H9 (cell line): ENCODE results near the gene PRR7. TPM values are rescaled to one million over a fixed set of nuclear protein-coding genes. Genes with fewer than 3 reads are reported as not detected.

Experiments used
- DNase-seq: peaks from one replicate; pipeline ENCODE4 v3.0.0-alpha.2; 2017
- H2AFZ ChIP-seq: one replicate; pipeline ENCODE4 v1.6.1; 2013; ENCODE audit warnings: mild to moderate bottlenecking, low read length, control low read depth, moderate library complexity
- H2AK5ac ChIP-seq: 2 replicates; pipeline ENCODE4 v1.6.1; 2013; ENCODE audit warnings: low read length, control low read depth, mixed read lengths; ENCODE audit not compliant: insufficient read length
- H2BK120ac ChIP-seq: one replicate; pipeline ENCODE4 v1.6.1; 2013; ENCODE audit warnings: low read depth, mild to moderate bottlenecking, low read length, control low read depth, inconsistent platforms; ENCODE audit not compliant: poor library complexity, severe bottlenecking
- H2BK12ac ChIP-seq: 2 replicates; pipeline ENCODE4 v1.6.1; 2013; ENCODE audit warnings: low read length, control low read depth, mixed read lengths, low read depth; ENCODE audit not compliant: insufficient read length
- H2BK15ac ChIP-seq: 2 replicates; pipeline ENCODE4 v1.6.1; 2013; ENCODE audit warnings: low read depth, low read length, control low read depth
- H2BK20ac ChIP-seq: one replicate; pipeline ENCODE4 v1.6.1; 2013; ENCODE audit warnings: low read depth, mild to moderate bottlenecking, low read length, control low read depth, inconsistent platforms; ENCODE audit not compliant: poor library complexity, severe bottlenecking
- H2BK5ac ChIP-seq: 2 replicates; pipeline ENCODE4 v1.6.1; 2013; ENCODE audit warnings: low read length, control low read depth, mixed read lengths; ENCODE audit not compliant: insufficient read length
- H3K14ac ChIP-seq: 2 replicates; pipeline ENCODE4 v1.6.1; 2013; ENCODE audit warnings: low read length, control low read depth; ENCODE audit not compliant: insufficient read depth
- H3K18ac ChIP-seq: 2 replicates; pipeline ENCODE4 v1.6.1; 2013; ENCODE audit warnings: low read depth, mild to moderate bottlenecking, mixed read lengths, low read length, control low read depth; ENCODE audit not compliant: insufficient read length
- H3K23ac ChIP-seq: 2 replicates; pipeline ENCODE4 v1.6.1; 2013; ENCODE audit warnings: low read length, control low read depth, mixed read lengths, low read depth; ENCODE audit not compliant: insufficient read length
- H3K23me2 ChIP-seq: 2 replicates; pipeline ENCODE4 v1.6.1; 2013; ENCODE audit warnings: low read depth, mild to moderate bottlenecking, mixed read lengths, low read length, control low read depth; ENCODE audit not compliant: insufficient read length, poor library complexity, severe bottlenecking
- H3K27ac ChIP-seq: 2 replicates; pipeline ENCODE4 v1.5.1; 2013; ENCODE audit warnings: low read length, control low read depth, mixed read lengths, low read depth; ENCODE audit not compliant: insufficient read length
- H3K27me3 ChIP-seq: 2 replicates; pipeline ENCODE4 v1.6.1; 2013; ENCODE audit warnings: low read length, control low read depth, inconsistent platforms; ENCODE audit not compliant: insufficient read depth
- H3K4ac ChIP-seq: 2 replicates; pipeline ENCODE4 v1.6.1; 2013; ENCODE audit warnings: low read depth, mild to moderate bottlenecking, control low read depth, inconsistent platforms, low read length, moderate library complexity
- H3K4me1 ChIP-seq: 2 replicates; pipeline ENCODE4 v1.6.1; 2013; ENCODE audit warnings: low read length, control low read depth, inconsistent platforms; ENCODE audit not compliant: insufficient read depth
- H3K4me2 ChIP-seq: 2 replicates; pipeline ENCODE4 v1.6.1; 2013; ENCODE audit warnings: low read length, control low read depth, mixed read lengths; ENCODE audit not compliant: insufficient read length, insufficient read depth
- H3K56ac ChIP-seq: 2 replicates; pipeline ENCODE4 v1.6.1; 2013; ENCODE audit warnings: low read depth, mild to moderate bottlenecking, mixed read lengths, low read length, control low read depth; ENCODE audit not compliant: insufficient read length
- H3K79me1 ChIP-seq: 2 replicates; pipeline ENCODE4 v1.6.1; 2013; ENCODE audit warnings: low read depth, mild to moderate bottlenecking, moderate library complexity, low read length, control low read depth, inconsistent platforms; ENCODE audit not compliant: insufficient read depth, poor library complexity, severe bottlenecking
- H3K79me2 ChIP-seq: 2 replicates; pipeline ENCODE4 v1.6.1; 2013; ENCODE audit warnings: low read length, control low read depth, inconsistent platforms; ENCODE audit not compliant: insufficient read depth
- H3K9ac ChIP-seq: 2 replicates; pipeline ENCODE4 v1.6.1; 2013; ENCODE audit warnings: low read length, control low read depth, mixed read lengths; ENCODE audit not compliant: insufficient read length; ENCODE audit errors: extremely low read depth
- H3K9me3 ChIP-seq: one replicate; pipeline ENCODE4 v1.6.1; 2013; ENCODE audit warnings: low read depth, low read length, inconsistent platforms; ENCODE audit not compliant: control insufficient read depth
- H3T11ph ChIP-seq: one replicate; pipeline ENCODE4 v1.6.1; 2013; ENCODE audit warnings: mild to moderate bottlenecking, low read length, control low read depth, inconsistent platforms
- H4K20me1 ChIP-seq: one replicate; pipeline ENCODE4 v1.6.1; 2013; ENCODE audit not compliant: control insufficient read depth, insufficient read length, insufficient read depth
- H4K5ac ChIP-seq: 2 replicates; pipeline ENCODE4 v1.6.1; 2013; ENCODE audit warnings: low read depth, mild to moderate bottlenecking, mixed read lengths, low read length, control low read depth; ENCODE audit not compliant: insufficient read length
- H4K8ac ChIP-seq: replicated peaks from 2 replicates; pipeline ENCODE4 v1.6.1; 2013; ENCODE audit warnings: low read length, control low read depth, mixed read lengths, low read depth; ENCODE audit not compliant: insufficient read length
- H4K91ac ChIP-seq: 2 replicates; pipeline ENCODE4 v1.6.1; 2013; ENCODE audit warnings: low read depth, mild to moderate bottlenecking, moderate library complexity, mixed read lengths, low read length, control low read depth; ENCODE audit not compliant: insufficient read length
- H3K27ac Mint-ChIP-seq, 3 experiments: 2 replicates in 2 of 3; 3 replicates in 1 of 3; pipeline ENCODE4 v1.8.0; 2020 to 2021; ENCODE audit warnings: mixed read lengths in 3 of 3, mild to moderate bottlenecking in 1 of 3, moderate library complexity in 1 of 3
- H3K27me3 Mint-ChIP-seq: 2 replicates; pipeline ENCODE4 v1.8.0; 2021; ENCODE audit warnings: low read depth, mild to moderate bottlenecking, moderate library complexity, mixed read lengths
- H3K36me3 Mint-ChIP-seq, 3 experiments: 2 replicates in 2 of 3; 3 replicates in 1 of 3; pipeline ENCODE4 v1.8.0; 2020 to 2021; ENCODE audit warnings: low read depth in 3 of 3, mixed read lengths in 3 of 3; ENCODE audit not compliant: insufficient read depth in 1 of 3
- H3K4me1 Mint-ChIP-seq, 2 experiments: 2 replicates each; pipeline ENCODE4 v1.8.0; 2020; ENCODE audit warnings: mixed read lengths in 2 of 2
- H3K4me3 Mint-ChIP-seq, 2 experiments: 2 replicates in 1 of 2; 3 replicates in 1 of 2; pipeline ENCODE4 v1.8.0; 2020 to 2021; ENCODE audit warnings: mild to moderate bottlenecking in 2 of 2, mixed read lengths in 2 of 2, moderate library complexity in 1 of 2
- H3K9me3 Mint-ChIP-seq, 2 experiments: 2 replicates in 1 of 2; 3 replicates in 1 of 2; pipeline ENCODE4 v1.8.0; 2020; ENCODE audit warnings: mild to moderate bottlenecking in 2 of 2, mixed read lengths in 2 of 2, moderate library complexity in 1 of 2
- WGBS: extraction: QIAGEN DNeasy Blood & Tissue Kit; methylation state at CpG from one replicate; pipeline ENCODE4 v1.1.7; 2013; ENCODE audit warnings: missing lambda C conversion rate, low lambda C conversion rate, mixed read lengths; ENCODE audit not compliant: insufficient read length; ENCODE audit errors: extremely low coverage; 5-methylcytosine and 5-hydroxymethylcytosine counted together
- total RNA-seq: library from RNA; stranded (reverse); gene quantifications from 2 replicates; pipeline ENCODE4 v1.2.1, GENCODE V29; 2021
- TF ChIP-seq, protein P1 (sequence below): fragments of 200-600 bp; sonication (generic); conservative IDR thresholded peaks from 3 replicates; pipeline ENCODE4 v1.8.0; 2021; ENCODE audit warnings: antibody characterized with exemption, mild to moderate bottlenecking

PRR7 gene
- total RNA-seq, 1 experiment from 2014 or later: 9.6 TPM

DNA sequence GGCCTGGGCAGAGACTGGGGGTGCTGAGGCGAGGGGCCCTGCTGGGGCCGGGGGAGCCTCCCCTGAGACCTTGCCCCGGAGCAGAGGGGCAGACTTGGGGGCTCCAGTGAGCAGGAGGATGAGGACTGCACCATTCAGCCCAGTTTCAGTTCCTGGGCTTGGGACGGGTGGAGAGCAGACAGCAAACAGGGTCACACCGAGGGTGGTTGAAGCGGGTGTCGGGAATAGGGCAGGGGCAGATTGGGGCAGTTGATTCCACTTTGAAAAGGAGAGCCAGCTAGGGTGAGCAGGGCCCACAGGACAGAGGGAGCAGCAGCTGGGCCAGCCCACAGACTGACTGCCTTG lies 15.7 kb upstream of the PRR7 start:
- Histone ChIP-seq H4K8ac (no peak overlapping the region), H3K27ac (no peak overlapping the region), H3K18ac (no peak overlapping the region), H3K56ac (no peak overlapping the region), H3K23me2 (peaks cover 4% of the 10 kb centered on the region), H3K23ac (no peak overlapping the region), H4K5ac (no peak overlapping the region), H3K4me2 (no peak overlapping the region), H2BK5ac (no peak overlapping the region), H4K20me1 (peaks cover 2% of the 10 kb centered on the region), H3K4me1 (no peaks in the 10 kb centered on the region; the same call in 1 of the 2 replicates), H2BK120ac (no peak overlapping the region), H2BK20ac (no peak overlapping the region), H2AFZ (no peak overlapping the region), H3T11ph (no peak overlapping the region), H3K9me3 (no peaks in the 10 kb centered on the region), H3K9ac (no peak overlapping the region), H3K4ac (no peak overlapping the region), H4K91ac (no peak overlapping the region), H2AK5ac (no peak overlapping the region), H3K27me3 (no peaks in the 10 kb centered on the region), H3K79me1 (no peaks in the 10 kb centered on the region), H2BK15ac (no peak overlapping the region), H3K79me2 (no peaks in the 10 kb centered on the region; the same call in 1 of the 2 replicates), H3K14ac (no peak overlapping the region), H2BK12ac (no peak overlapping the region)
- peaks cover 13 to 22% of the 10 kb centered on the region in 2 experiments for H3K4me1 Mint-ChIP-seq
- no CpG with 5 or more reads among the region's 7 CpGs for WGBS
- no peak overlapping the region for H3K4me3 Mint-ChIP-seq
- H3K9me3 Mint-ChIP-seq: no peaks in the 10 kb centered on the region
- H3K36me3 Mint-ChIP-seq: peaks cover 5 to 48% (median 40%) of the 10 kb centered on the region in 3 experiments; a peak in 6 of 7 replicates
- no peak for DNase-seq
- no peaks in the 10 kb centered on the region for H3K27me3 Mint-ChIP-seq
- TF ChIP-seq, protein P1, sequence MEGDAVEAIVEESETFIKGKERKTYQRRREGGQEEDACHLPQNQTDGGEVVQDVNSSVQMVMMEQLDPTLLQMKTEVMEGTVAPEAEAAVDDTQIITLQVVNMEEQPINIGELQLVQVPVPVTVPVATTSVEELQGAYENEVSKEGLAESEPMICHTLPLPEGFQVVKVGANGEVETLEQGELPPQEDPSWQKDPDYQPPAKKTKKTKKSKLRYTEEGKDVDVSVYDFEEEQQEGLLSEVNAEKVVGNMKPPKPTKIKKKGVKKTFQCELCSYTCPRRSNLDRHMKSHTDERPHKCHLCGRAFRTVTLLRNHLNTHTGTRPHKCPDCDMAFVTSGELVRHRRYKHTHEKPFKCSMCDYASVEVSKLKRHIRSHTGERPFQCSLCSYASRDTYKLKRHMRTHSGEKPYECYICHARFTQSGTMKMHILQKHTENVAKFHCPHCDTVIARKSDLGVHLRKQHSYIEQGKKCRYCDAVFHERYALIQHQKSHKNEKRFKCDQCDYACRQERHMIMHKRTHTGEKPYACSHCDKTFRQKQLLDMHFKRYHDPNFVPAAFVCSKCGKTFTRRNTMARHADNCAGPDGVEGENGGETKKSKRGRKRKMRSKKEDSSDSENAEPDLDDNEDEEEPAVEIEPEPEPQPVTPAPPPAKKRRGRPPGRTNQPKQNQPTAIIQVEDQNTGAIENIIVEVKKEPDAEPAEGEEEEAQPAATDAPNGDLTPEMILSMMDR: no peak
- no peak overlapping the region for H3K27ac Mint-ChIP-seq
